ENCODE data around the gene TRPV2. TPM values are rescaled to one million over a fixed set of nuclear protein-coding genes. Genes with fewer than 3 reads are reported as not detected.
"Not testable (repeated sequence)": the region's sequence is repeated elsewhere in the genome, so short reads cannot be mapped to it uniquely, and the experiment has no call there.

The TRPV2 gene
- total RNA-seq, 1 donor from 2014 or later: 8.4 TPM

DNA sequence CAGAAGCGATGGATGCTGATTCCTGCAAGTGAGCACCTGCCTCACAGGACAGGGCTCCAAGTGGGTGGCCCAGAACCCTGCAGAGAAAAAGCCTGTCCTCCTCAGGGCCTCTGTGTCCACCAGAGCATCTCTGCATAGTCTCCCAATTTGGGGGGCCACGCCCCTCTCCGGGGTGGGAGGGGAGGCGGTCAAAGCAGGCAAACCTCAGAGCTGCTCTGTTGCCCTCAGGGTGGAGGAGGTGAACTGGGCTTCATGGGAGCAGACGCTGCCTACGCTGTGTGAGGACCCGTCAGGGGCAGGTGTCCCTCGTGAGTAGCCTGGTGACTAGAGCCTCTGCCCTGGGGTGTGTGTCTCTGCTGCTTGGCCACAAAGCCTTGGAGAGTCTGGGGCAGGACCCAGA, 19.3 kb downstream of the TRPV2 start:
- no peaks in the 10 kb centered on the region for H3K9me3 ChIP-seq (ENCODE audit: control insufficient read depth in 3 of 3, low read length in 3 of 3)
- no peak overlapping the region for H3K9ac ChIP-seq (ENCODE audit: low read depth in 1 of 3, low read length in 3 of 3)
- no peaks in the 10 kb centered on the region for H3K27me3 ChIP-seq (ENCODE audit: control insufficient read depth in 3 of 3, insufficient read depth in 3 of 3, low read length in 3 of 3)
- H3K4me1 ChIP-seq (ENCODE audit: control insufficient read depth in 3 of 3, insufficient read depth in 3 of 3, low read length in 3 of 3): peaks cover 3 to 14% (median 7%) of the 10 kb centered on the region in 3 donors
- peaks cover 0 to 6% (median 0%) of the 10 kb centered on the region in 3 donors for H3K36me3 ChIP-seq (ENCODE audit: control insufficient read depth in 3 of 3, insufficient read depth in 3 of 3, low read length in 3 of 3)
- no peak overlapping the region for H3K4me3 ChIP-seq (ENCODE audit: low read length in 3 of 3)
- no peak overlapping the region for H3K27ac ChIP-seq (ENCODE audit: low read depth, low read length)

DNA sequence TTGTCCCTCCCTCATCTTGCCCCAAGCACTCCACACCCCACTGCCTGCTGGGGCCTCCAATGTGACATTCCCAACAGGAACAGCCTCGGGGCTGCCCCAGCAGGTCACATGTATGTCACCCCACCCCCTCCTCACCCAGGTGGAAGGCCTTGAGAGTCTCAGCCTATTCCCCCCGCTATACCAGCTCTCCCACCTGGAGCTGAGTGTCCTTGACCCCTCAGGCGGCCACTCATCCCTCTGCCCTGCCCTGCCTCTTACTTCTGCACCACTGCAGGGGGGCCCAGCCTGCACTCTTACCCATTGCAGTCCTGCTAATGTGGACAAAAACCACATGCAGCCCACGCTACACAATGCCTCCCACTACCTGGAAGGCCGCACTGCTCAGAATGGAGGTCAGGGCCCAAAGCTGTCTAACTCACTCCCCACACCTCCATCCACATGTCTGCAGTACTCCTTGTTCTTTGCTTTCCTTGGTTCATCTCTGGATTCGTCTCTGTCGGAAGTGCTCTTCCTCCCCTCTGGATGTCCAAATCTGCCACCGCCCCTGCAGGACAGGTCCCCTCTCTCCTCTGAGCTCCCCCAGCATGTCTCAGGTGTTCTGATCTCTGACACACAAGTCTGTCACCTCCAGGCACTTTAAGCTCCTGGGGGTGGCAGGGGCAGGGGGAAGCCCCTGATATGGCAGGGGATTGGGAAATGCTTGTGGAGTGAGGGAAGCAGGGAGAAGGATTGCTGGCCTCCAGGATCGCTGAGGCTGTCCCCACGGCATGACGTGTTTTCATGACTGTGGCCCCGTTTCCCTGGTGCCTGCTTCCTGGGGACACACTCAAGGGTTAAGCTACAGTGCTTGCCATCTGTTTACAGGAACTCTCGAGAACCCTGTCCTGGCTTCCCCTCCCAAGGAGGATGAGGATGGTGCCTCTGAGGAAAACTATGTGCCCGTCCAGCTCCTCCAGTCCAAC, 20.8 kb downstream of the TRPV2 start:
- H3K9ac ChIP-seq (ENCODE audit: low read depth in 1 of 3, low read length in 3 of 3): no peak overlapping the region
- H3K9me3 ChIP-seq (ENCODE audit: control insufficient read depth in 3 of 3, low read length in 3 of 3): no peaks in the 10 kb centered on the region
- no peaks in the 10 kb centered on the region for H3K27me3 ChIP-seq (ENCODE audit: control insufficient read depth in 3 of 3, insufficient read depth in 3 of 3, low read length in 3 of 3)
- no peak overlapping the region for H3K27ac ChIP-seq (ENCODE audit: low read depth, low read length)
- peaks cover 16 to 29% (median 21%) of the 10 kb centered on the region in 3 donors for H3K4me1 ChIP-seq (ENCODE audit: control insufficient read depth in 3 of 3, insufficient read depth in 3 of 3, low read length in 3 of 3)
- no peak overlapping the region for H3K4me3 ChIP-seq (ENCODE audit: low read length in 3 of 3)
- peaks cover 4 to 9% (median 6%) of the 10 kb centered on the region in 3 donors for H3K36me3 ChIP-seq (ENCODE audit: control insufficient read depth in 3 of 3, insufficient read depth in 3 of 3, low read length in 3 of 3)

DNA sequence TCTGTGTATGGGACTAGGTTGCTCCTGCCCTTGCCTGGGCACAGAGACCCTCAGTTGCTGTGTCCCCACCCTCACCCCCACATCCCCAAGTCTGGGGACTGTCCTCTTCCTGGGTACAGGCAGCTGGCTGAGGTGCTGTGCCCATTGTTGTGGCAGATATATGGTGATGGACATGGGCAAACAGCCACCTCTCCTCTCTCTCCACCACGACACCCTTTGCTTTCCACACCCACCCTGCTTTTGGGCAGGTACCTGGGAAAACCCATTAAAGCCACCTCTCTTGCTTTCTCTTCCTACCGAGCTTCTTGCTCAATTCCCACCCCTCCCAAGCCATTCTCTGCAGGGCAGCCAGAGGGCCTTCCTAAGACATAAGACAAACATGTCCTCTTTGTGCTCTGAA, 21.7 kb downstream of the TRPV2 start:
- Histone ChIP-seq H3K4me3 (ENCODE audit: low read length in 3 of 3) (no peak overlapping the region), H3K9me3 (ENCODE audit: control insufficient read depth in 3 of 3, low read length in 3 of 3) (no peaks in the 10 kb centered on the region), H3K9ac (ENCODE audit: low read depth in 1 of 3, low read length in 3 of 3) (no peak overlapping the region), H3K4me1 (ENCODE audit: control insufficient read depth in 3 of 3, insufficient read depth in 3 of 3, low read length in 3 of 3) (peaks cover 19 to 38% (median 24%) of the 10 kb centered on the region in 3 donors), H3K27me3 (ENCODE audit: control insufficient read depth in 3 of 3, insufficient read depth in 3 of 3, low read length in 3 of 3) (no peaks in the 10 kb centered on the region), H3K27ac (ENCODE audit: low read depth, low read length) (no peak overlapping the region), H3K36me3 (ENCODE audit: control insufficient read depth in 3 of 3, insufficient read depth in 3 of 3, low read length in 3 of 3) (peaks cover 13 to 18% (median 15%) of the 10 kb centered on the region in 3 donors)

DNA sequence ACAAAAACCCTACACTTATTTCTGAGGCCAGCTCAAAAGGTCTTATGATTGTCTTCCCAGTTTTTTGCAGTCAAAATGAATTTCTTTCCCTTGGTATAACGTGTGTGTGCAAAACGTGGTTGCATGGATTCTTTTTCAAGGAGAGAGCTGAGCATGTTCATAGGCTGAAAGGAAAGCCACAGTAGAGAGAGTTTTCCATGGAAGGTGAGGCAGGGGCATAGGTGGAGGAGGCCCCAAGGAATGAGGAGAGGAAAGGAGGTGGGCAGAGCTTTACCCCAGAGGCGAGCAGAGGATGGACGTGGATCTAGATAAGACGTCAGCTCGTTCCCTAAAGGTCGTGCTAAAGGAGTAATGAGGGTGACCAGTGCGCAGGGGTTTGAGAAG, 22.8 kb downstream of the TRPV2 start:
- H3K36me3 ChIP-seq (ENCODE audit: control insufficient read depth in 3 of 3, insufficient read depth in 3 of 3, low read length in 3 of 3): peaks cover 23 to 26% (median 24%) of the 10 kb centered on the region in 3 donors
- peak overlapping the region; percentile 81 to 92 (median 81) for H3K4me3 ChIP-seq (ENCODE audit: low read length in 3 of 3)
- H3K27me3 ChIP-seq (ENCODE audit: control insufficient read depth in 3 of 3, insufficient read depth in 3 of 3, low read length in 3 of 3): no peaks in the 10 kb centered on the region
- H3K9me3 ChIP-seq (ENCODE audit: control insufficient read depth in 3 of 3, low read length in 3 of 3): no peaks in the 10 kb centered on the region
- H3K9ac ChIP-seq (ENCODE audit: low read depth in 1 of 3, low read length in 3 of 3): peak overlapping the region; percentile 57 to 93 (median 67)
- peaks cover 25 to 49% (median 25%) of the 10 kb centered on the region in 3 donors for H3K4me1 ChIP-seq (ENCODE audit: control insufficient read depth in 3 of 3, insufficient read depth in 3 of 3, low read length in 3 of 3)
- H3K27ac ChIP-seq (ENCODE audit: low read depth, low read length): peak overlapping the region; percentile 85

DNA sequence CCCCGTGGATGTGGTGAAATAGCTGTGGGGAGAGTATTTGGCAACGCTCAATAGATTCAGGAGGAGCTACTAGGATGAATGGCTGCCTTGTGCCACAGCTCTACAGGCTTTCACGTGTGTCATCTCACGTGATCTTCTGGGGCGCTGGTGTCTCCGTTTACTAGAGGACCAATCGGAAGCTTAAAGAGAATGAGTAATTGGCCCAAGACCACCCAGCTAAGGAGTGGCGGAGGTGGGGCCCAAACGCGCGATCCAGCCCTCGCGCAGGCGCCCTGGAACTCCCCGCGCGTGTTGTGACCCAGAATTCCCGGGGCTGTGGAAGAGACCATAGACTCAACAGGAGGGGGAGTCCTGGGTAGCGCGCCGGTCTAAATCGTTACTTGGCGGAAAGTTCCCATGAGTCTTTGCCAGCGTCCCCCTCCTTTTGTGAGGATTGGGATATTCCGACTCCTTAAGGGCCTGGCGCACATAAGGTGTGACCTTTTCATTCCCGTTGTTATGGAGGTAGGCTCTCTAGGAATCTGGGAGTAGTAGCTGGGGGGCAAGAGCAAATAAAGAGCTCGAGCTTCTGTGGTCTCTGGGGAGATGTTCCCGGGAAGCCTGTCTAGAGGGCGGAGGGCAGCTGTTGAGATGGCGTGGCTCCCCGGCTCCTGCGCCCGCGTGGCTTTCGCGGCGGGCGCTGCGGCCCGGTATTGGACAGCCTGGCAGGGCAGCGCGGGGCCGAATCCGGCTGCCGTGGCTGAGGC, 23.4 kb downstream of the TRPV2 start:
- H3K4me3 ChIP-seq (ENCODE audit: low read length in 3 of 3): peak overlapping the region; percentile 81 to 92 (median 81)
- peaks cover 25 to 51% (median 25%) of the 10 kb centered on the region in 3 donors for H3K4me1 ChIP-seq (ENCODE audit: control insufficient read depth in 3 of 3, insufficient read depth in 3 of 3, low read length in 3 of 3)
- H3K9ac ChIP-seq (ENCODE audit: low read depth in 1 of 3, low read length in 3 of 3): peak overlapping the region; percentile 80 to 93 (median 90)
- H3K9me3 ChIP-seq (ENCODE audit: control insufficient read depth in 3 of 3, low read length in 3 of 3): no peaks in the 10 kb centered on the region
- peaks cover 27 to 28% (median 28%) of the 10 kb centered on the region in 3 donors for H3K36me3 ChIP-seq (ENCODE audit: control insufficient read depth in 3 of 3, insufficient read depth in 3 of 3, low read length in 3 of 3)
- H3K27ac ChIP-seq (ENCODE audit: low read depth, low read length): peak overlapping the region; percentile 85
- H3K27me3 ChIP-seq (ENCODE audit: control insufficient read depth in 3 of 3, insufficient read depth in 3 of 3, low read length in 3 of 3): no peaks in the 10 kb centered on the region

DNA sequence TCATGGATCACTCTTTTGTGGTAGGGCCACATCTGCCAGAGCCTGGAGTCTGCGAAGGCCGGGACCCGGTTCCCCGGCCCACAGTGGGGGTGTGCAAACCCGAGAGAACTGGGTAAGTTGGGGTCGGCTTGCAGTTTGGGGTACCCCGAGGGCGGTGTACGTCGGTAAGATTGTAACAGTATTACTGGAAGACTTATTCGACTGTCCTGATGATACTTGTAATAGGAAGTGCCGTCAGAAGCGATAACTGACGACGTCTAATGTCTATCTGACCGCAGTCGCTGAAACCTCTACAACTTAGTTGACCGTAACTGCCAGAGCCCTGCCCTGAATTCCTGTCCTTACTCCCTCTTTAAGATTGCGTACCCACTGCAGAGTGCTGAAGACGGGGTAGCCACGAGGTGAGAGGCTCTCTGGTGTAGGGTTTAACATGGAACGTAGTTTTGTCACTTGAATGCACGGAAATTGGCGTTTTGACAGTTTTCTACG, 24.0 kb downstream of the TRPV2 start:
- H3K4me1 ChIP-seq (ENCODE audit: control insufficient read depth in 3 of 3, insufficient read depth in 3 of 3, low read length in 3 of 3): peaks cover 25 to 57% (median 25%) of the 10 kb centered on the region in 3 donors
- no peaks in the 10 kb centered on the region for H3K9me3 ChIP-seq (ENCODE audit: control insufficient read depth in 3 of 3, low read length in 3 of 3)
- peak overlapping the region; percentile 85 for H3K27ac ChIP-seq (ENCODE audit: low read depth, low read length)
- H3K9ac ChIP-seq (ENCODE audit: low read depth in 1 of 3, low read length in 3 of 3): peak overlapping the region; percentile 80 to 93 (median 90)
- H3K36me3 ChIP-seq (ENCODE audit: control insufficient read depth in 3 of 3, insufficient read depth in 3 of 3, low read length in 3 of 3): peaks cover 33 to 34% (median 33%) of the 10 kb centered on the region in 3 donors
- H3K4me3 ChIP-seq (ENCODE audit: low read length in 3 of 3): peak overlapping the region; percentile 81 to 92 (median 81)
- no peaks in the 10 kb centered on the region for H3K27me3 ChIP-seq (ENCODE audit: control insufficient read depth in 3 of 3, insufficient read depth in 3 of 3, low read length in 3 of 3)

DNA sequence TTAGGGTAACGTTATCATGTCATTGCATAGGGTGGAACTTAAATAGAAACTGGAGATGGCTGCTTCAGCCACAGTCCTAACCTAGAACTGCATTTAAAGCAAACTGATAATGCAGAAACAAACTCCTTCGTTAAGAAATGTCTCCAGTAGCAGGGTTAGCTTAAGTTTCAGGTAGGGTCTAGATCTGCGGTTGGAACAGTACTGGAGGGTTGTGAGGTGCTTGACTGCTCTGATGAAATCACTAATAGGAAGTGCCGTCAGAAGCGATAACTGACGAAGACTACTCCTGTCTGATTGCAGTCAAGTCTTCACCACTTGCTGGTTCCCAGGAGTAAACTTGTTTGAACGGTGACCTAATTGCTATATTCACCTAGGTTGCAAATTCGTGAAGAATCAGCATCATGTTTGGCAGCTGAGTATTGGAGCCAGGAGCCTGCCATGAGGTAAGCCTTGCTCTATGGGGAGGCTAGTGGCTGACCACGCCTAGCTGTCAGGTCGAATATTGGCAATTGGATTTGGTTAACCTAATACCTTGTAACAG, 24.5 kb downstream of the TRPV2 start:
- H3K36me3 ChIP-seq (ENCODE audit: control insufficient read depth in 3 of 3, insufficient read depth in 3 of 3, low read length in 3 of 3): peaks cover 34 to 36% (median 35%) of the 10 kb centered on the region in 3 donors
- peak overlapping the region; percentile 85 for H3K27ac ChIP-seq (ENCODE audit: low read depth, low read length)
- H3K9me3 ChIP-seq (ENCODE audit: control insufficient read depth in 3 of 3, low read length in 3 of 3): no peaks in the 10 kb centered on the region
- H3K4me3 ChIP-seq (ENCODE audit: low read length in 3 of 3): peak overlapping the region; percentile 81 to 92 (median 81)
- peaks cover 25 to 59% (median 27%) of the 10 kb centered on the region in 3 donors for H3K4me1 ChIP-seq (ENCODE audit: control insufficient read depth in 3 of 3, insufficient read depth in 3 of 3, low read length in 3 of 3)
- peak overlapping the region; percentile 80 to 93 (median 90) for H3K9ac ChIP-seq (ENCODE audit: low read depth in 1 of 3, low read length in 3 of 3)
- H3K27me3 ChIP-seq (ENCODE audit: control insufficient read depth in 3 of 3, insufficient read depth in 3 of 3, low read length in 3 of 3): no peaks in the 10 kb centered on the region

DNA sequence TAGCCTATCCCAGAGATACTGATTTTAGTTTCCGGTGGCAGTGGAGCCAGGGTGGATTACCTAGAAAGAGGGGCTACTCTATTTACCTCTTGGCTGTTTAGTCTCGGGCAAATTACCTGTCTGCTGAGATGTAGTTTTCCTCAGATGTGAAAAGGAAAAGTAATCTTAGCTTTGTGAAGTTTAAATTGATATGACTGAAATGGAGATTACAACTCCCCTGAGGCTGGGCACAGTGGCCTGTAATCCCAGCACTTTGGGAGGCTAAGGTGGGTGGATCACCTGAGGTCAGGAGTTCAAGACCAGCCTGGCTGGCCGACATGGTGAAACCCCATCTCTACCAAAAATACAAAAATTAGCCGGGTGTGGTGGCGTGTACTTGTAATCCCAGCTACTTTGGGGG, 25.0 kb downstream of the TRPV2 start:
- Histone ChIP-seq H3K9ac (ENCODE audit: low read depth in 1 of 3, low read length in 3 of 3) (peak overlapping the region; percentile 80 to 93 (median 90)), H3K4me1 (ENCODE audit: control insufficient read depth in 3 of 3, insufficient read depth in 3 of 3, low read length in 3 of 3) (peaks cover 25 to 61% (median 29%) of the 10 kb centered on the region in 3 donors), H3K4me3 (ENCODE audit: low read length in 3 of 3) (peak overlapping the region; percentile 81 to 92 (median 81)), H3K36me3 (ENCODE audit: control insufficient read depth in 3 of 3, insufficient read depth in 3 of 3, low read length in 3 of 3) (peaks cover 34 to 36% (median 35%) of the 10 kb centered on the region in 3 donors)
- H3K27ac ChIP-seq (ENCODE audit: low read depth, low read length); H3K9me3 ChIP-seq (ENCODE audit: control insufficient read depth in 3 of 3, low read length in 3 of 3); H3K27me3 ChIP-seq (ENCODE audit: control insufficient read depth in 3 of 3, insufficient read depth in 3 of 3, low read length in 3 of 3): not testable (repeated sequence)

DNA sequence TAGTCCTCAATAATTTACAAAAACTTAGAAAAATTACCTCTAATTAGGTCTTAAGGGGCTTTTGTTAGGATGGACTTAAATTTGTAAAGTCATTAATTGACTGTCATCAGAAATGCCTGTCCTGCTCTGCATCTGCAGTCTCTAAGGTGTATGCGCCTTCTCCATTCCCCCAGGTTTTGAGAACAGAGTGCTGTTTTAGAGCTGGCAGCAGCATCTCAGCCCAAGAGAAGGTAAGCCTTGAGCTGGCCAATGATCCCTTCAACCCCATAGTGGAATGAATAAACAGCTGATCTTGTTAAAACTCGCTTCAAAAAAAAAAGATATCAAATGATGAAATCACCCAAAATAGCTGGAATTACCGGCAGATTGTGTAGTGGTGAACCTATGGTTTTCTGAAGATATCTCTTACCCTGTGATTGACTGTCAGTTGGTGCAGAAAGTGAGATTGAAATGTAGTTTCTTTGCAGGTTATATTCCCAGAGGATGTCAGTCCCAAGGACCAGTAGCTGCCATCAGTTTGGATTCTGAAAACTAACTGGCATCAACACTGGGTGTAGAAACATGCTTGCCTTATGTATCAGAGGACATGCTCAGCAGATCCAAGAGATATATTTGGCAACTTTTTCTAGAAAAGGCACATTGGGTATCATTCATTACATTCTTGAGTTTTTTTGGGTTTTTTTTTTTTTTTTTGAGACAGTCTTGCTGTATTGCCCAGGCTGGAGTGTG, 25.7 kb downstream of the TRPV2 start:
- peaks cover 25 to 64% (median 32%) of the 10 kb centered on the region in 3 donors for H3K4me1 ChIP-seq (ENCODE audit: control insufficient read depth in 3 of 3, insufficient read depth in 3 of 3, low read length in 3 of 3)
- H3K27ac ChIP-seq (ENCODE audit: low read depth, low read length): no peak overlapping the region
- H3K9ac ChIP-seq (ENCODE audit: low read depth in 1 of 3, low read length in 3 of 3): peak overlapping the region in 1 of 3 donors; percentile 35
- H3K27me3 ChIP-seq (ENCODE audit: control insufficient read depth in 3 of 3, insufficient read depth in 3 of 3, low read length in 3 of 3): no peaks in the 10 kb centered on the region
- H3K9me3 ChIP-seq (ENCODE audit: control insufficient read depth in 3 of 3, low read length in 3 of 3): no peaks in the 10 kb centered on the region
- H3K36me3 ChIP-seq (ENCODE audit: control insufficient read depth in 3 of 3, insufficient read depth in 3 of 3, low read length in 3 of 3): peaks cover 34 to 36% (median 35%) of the 10 kb centered on the region in 3 donors
- H3K4me3 ChIP-seq (ENCODE audit: low read length in 3 of 3): no peak overlapping the region
